HFFc6 (cell line): ENCODE measurements around the gene RPE. TPM values are rescaled to one million over a fixed set of nuclear protein-coding genes. Genes with fewer than 3 reads are reported as not detected.

Source experiments
- DNase-seq: peaks from one replicate; pipeline ENCODE4 v3.0.0-alpha.2; 2018
- H3K27ac Mint-ChIP-seq: 2 replicates; pipeline ENCODE4 v1.8.0; 2020; ENCODE audit warnings: mild to moderate bottlenecking, mixed read lengths
- H3K27me3 Mint-ChIP-seq: 2 replicates; pipeline ENCODE4 v1.8.0; 2021; ENCODE audit warnings: mild to moderate bottlenecking, moderate library complexity, mixed read lengths; ENCODE audit not compliant: insufficient read depth
- H3K36me3 Mint-ChIP-seq: 2 replicates; pipeline ENCODE4 v1.8.0; 2021; ENCODE audit warnings: low read depth, mixed read lengths
- H3K4me1 Mint-ChIP-seq: 2 replicates; pipeline ENCODE4 v1.8.0; 2020; ENCODE audit warnings: low read depth, mixed read lengths
- H3K4me3 Mint-ChIP-seq: 2 replicates; pipeline ENCODE4 v1.8.0; 2020; ENCODE audit warnings: mild to moderate bottlenecking, moderate library complexity, mixed read lengths
- H3K9me3 Mint-ChIP-seq: 2 replicates; pipeline ENCODE4 v1.8.0; 2020; ENCODE audit warnings: mild to moderate bottlenecking, mixed read lengths
- total RNA-seq, 6 experiments: library from RNA; stranded (reverse); fragmentation: NEBNext Ultra II Directional; extraction: Animal tissue kit (Norgen Biotek cat#: 25700); gene quantifications; 2 replicates in 1 of 6; 3 replicates in 5 of 6; pipeline ENCODE4 v1.2.3, GENCODE V29; 2021
- TF ChIP-seq, protein P1 (sequence below): fragments of 200-600 bp; sonication (generic); IDR thresholded peaks from 2 replicates; pipeline ENCODE4 v1.5.0; 2021; ENCODE audit warnings: antibody characterized with exemption, mild to moderate bottlenecking

Gene RPE
- total RNA-seq, 6 experiments from 2014 or later, result 58.9 to 70.9 (median 67.3) TPM

DNA sequence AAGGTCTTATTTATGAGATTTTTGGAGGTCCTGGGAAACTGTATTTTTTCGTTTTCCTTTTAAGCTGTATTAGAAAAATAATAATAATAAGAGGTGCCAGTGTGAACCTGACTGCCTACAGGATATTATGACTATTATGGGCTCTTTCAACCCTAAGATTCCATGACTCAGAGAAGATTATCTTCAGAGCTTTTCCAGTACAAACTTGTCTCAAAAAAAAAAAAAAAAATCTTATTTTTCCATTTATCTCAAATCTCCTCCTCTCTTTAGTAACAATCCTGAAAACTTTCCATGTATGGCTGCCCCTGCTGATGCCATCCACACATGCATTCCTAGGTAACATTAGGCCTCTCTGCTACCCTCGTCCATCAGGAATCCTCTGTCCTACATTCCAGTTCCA lies 36.7 kb upstream of the RPE start:
- Mint-ChIP-seq H3K4me3 (no peak overlapping the region), H3K27ac (no peak overlapping the region), H3K36me3 (no peaks in the 10 kb centered on the region), H3K9me3 (no peaks in the 10 kb centered on the region), H3K27me3 (peaks cover 2% of the 10 kb centered on the region), H3K4me1 (no peaks in the 10 kb centered on the region)
- DNase-seq, result no peak
- TF ChIP-seq, protein P1, sequence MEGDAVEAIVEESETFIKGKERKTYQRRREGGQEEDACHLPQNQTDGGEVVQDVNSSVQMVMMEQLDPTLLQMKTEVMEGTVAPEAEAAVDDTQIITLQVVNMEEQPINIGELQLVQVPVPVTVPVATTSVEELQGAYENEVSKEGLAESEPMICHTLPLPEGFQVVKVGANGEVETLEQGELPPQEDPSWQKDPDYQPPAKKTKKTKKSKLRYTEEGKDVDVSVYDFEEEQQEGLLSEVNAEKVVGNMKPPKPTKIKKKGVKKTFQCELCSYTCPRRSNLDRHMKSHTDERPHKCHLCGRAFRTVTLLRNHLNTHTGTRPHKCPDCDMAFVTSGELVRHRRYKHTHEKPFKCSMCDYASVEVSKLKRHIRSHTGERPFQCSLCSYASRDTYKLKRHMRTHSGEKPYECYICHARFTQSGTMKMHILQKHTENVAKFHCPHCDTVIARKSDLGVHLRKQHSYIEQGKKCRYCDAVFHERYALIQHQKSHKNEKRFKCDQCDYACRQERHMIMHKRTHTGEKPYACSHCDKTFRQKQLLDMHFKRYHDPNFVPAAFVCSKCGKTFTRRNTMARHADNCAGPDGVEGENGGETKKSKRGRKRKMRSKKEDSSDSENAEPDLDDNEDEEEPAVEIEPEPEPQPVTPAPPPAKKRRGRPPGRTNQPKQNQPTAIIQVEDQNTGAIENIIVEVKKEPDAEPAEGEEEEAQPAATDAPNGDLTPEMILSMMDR, result no peak

DNA sequence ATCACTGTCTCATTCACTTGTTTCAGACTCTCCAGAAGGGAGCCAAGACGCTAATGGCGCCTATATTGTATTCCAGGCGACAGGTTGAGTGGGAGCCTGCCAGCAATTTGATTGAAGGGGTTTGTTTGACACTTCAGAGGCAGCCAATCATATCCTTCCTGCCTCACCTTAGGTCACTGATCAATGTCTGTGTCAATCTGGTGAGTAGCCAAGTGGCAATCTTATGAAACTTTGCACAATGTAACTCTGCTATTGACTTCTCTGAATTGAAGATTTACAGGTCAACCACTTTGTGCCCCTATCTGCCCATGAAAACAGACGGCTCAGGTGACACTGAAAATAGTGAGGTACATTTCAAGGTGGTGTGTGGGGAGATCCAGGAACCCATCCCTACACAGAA lies 32.7 kb upstream of the RPE start:
- H3K4me3 Mint-ChIP-seq, result no peak overlapping the region

DNA sequence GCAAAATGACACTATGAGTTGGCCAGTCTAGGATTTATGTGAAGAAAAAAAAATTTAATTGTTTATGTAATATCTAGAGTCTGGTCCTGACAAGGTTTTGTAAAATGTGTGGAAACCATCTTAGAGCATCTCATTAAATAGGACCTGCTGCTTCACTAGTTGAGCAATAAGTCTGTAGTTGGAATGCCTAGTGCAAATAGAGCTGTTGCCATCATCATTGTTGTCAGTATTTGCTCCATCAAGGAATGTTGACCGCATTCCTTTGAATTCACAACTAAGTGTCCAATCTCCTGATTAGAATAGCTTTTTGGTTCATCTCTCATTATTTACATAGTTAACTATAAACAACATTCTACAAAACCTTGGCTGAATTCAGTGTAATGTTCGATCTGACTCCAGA lies 32.2 kb upstream of the RPE start:
- no peak overlapping the region for H3K4me3 Mint-ChIP-seq
- H3K27ac Mint-ChIP-seq, result no peak overlapping the region
- H3K36me3 Mint-ChIP-seq, result no peaks in the 10 kb centered on the region
- DNase-seq, result no peak
- TF ChIP-seq, protein P1, result no peak
- no peaks in the 10 kb centered on the region for H3K9me3 Mint-ChIP-seq
- H3K4me1 Mint-ChIP-seq, result no peaks in the 10 kb centered on the region
- peaks cover 2% of the 10 kb centered on the region for H3K27me3 Mint-ChIP-seq

More for the DNA sequence above, 32.7 kb upstream of the RPE start:
- no peak for DNase-seq
- Mint-ChIP-seq H3K9me3 (no peaks in the 10 kb centered on the region), H3K4me1 (no peaks in the 10 kb centered on the region), H3K27ac (no peak overlapping the region), H3K36me3 (no peaks in the 10 kb centered on the region), H3K27me3 (peaks cover 2% of the 10 kb centered on the region)
- TF ChIP-seq, protein P1, result no peak

DNA sequence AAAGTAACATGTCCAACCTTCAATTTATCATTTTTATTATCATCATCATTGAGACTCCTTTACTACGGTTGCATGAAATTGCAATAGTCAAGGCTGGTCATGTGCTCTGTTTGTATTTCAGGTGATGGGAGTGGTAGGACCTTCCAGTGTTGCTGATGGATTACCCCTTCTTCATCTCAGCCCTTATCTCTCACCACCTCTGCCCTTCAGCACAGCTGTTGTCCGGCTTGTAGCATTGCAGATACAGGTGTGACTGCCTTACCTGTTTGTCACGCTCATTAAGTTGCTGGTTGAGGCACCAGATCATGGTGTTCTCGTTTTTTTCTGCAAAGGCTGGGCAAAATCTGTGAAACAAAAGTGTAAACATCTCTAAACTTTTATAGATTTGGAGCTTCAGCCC lies 31.7 kb upstream of the RPE start:
- no peaks in the 10 kb centered on the region for H3K36me3 Mint-ChIP-seq

DNA sequence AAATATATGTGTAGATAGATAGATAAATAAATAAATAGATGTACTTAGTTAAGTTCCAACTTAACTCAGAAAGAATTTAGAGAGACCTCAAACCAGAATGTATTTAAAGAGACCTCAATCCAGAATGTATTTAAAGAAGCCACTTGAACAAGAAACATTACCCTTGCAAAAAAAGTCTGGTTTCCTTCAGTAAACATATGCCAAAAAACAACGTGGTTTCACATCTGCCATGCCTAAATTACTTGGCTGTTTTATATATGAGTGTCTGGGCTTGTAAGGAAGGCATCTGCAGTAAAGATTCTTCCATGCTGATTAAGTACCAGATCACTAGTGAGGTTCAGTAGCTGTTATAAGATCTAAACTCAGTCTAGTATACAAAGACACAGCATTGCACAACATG lies 29.1 kb upstream of the RPE start:
- no peaks in the 10 kb centered on the region for H3K9me3 Mint-ChIP-seq
- H3K4me1 Mint-ChIP-seq, result no peaks in the 10 kb centered on the region
- H3K4me3 Mint-ChIP-seq, result no peak overlapping the region

More for the DNA sequence above, 31.7 kb upstream of the RPE start:
- Mint-ChIP-seq H3K4me3 (no peak overlapping the region), H3K27me3 (peaks cover 2% of the 10 kb centered on the region), H3K4me1 (no peaks in the 10 kb centered on the region), H3K27ac (no peak overlapping the region), H3K9me3 (no peaks in the 10 kb centered on the region)
- no peak for DNase-seq
- TF ChIP-seq, protein P1, result no peak

More for the DNA sequence above, 29.1 kb upstream of the RPE start:
- TF ChIP-seq, protein P1, result no peak
- Mint-ChIP-seq H3K36me3 (no peaks in the 10 kb centered on the region), H3K27me3 (peaks cover 2% of the 10 kb centered on the region; the same call in 1 of the 2 replicates), H3K27ac (no peak overlapping the region)
- peak; percentile 4 for DNase-seq
